GM15510 (cell line): ENCODE measurements around the gene CLDN9.
A peak's percentile ranks its signal among the peaks of the same experiment; 100 is the strongest.

Source experiments
- POLR2A ChIP-seq: IDR thresholded peaks from 3 replicates; pipeline ENCODE4 v1.6.1; 2011; ENCODE audit warnings: borderline replicate concordance; ENCODE audit not compliant: insufficient read length; ENCODE audit errors: extremely low read depth

CLDN9 gene

GRCh38 chr16:3058139-3059030 lies 45.7 kb downstream of the CLDN9 start:
- TF ChIP-seq POLR2A = no peak

- TF ChIP-seq POLR2A = peak; percentile 71
These were observed 46.5 kb downstream of the CLDN9 start for GRCh38 chr16:3059041-3059722.

- TF ChIP-seq POLR2A = no peak
These were observed 47.1 kb downstream of the CLDN9 start for GRCh38 chr16:3059723-3060242.

GRCh38 chr16:3060339-3061127 lies 47.8 kb downstream of the CLDN9 start:
- TF ChIP-seq POLR2A = no peak

- TF ChIP-seq POLR2A = no peak
These were observed 49.8 kb downstream of the CLDN9 start for GRCh38 chr16:3062553-3062952.

- TF ChIP-seq POLR2A = no peak
These were observed 51.1 kb downstream of the CLDN9 start for GRCh38 chr16:3063625-3064386.
